H9 (cell line): ENCODE results near the gene C9. TPM values are rescaled to one million over a fixed set of nuclear protein-coding genes. Genes with fewer than 3 reads are reported as not detected.

Source experiments
- DNase-seq: peaks from one replicate; pipeline ENCODE4 v3.0.0-alpha.2; 2017
- H2AFZ ChIP-seq: one replicate; pipeline ENCODE4 v1.6.1; 2013; ENCODE audit warnings: mild to moderate bottlenecking, low read length, control low read depth, moderate library complexity
- H2AK5ac ChIP-seq: 2 replicates; pipeline ENCODE4 v1.6.1; 2013; ENCODE audit warnings: low read length, control low read depth, mixed read lengths; ENCODE audit not compliant: insufficient read length
- H2BK120ac ChIP-seq: one replicate; pipeline ENCODE4 v1.6.1; 2013; ENCODE audit warnings: low read depth, mild to moderate bottlenecking, low read length, control low read depth, inconsistent platforms; ENCODE audit not compliant: poor library complexity, severe bottlenecking
- H2BK12ac ChIP-seq: 2 replicates; pipeline ENCODE4 v1.6.1; 2013; ENCODE audit warnings: low read length, control low read depth, mixed read lengths, low read depth; ENCODE audit not compliant: insufficient read length
- H2BK15ac ChIP-seq: 2 replicates; pipeline ENCODE4 v1.6.1; 2013; ENCODE audit warnings: low read depth, low read length, control low read depth
- H2BK20ac ChIP-seq: one replicate; pipeline ENCODE4 v1.6.1; 2013; ENCODE audit warnings: low read depth, mild to moderate bottlenecking, low read length, control low read depth, inconsistent platforms; ENCODE audit not compliant: poor library complexity, severe bottlenecking
- H2BK5ac ChIP-seq: 2 replicates; pipeline ENCODE4 v1.6.1; 2013; ENCODE audit warnings: low read length, control low read depth, mixed read lengths; ENCODE audit not compliant: insufficient read length
- H3K14ac ChIP-seq: 2 replicates; pipeline ENCODE4 v1.6.1; 2013; ENCODE audit warnings: low read length, control low read depth; ENCODE audit not compliant: insufficient read depth
- H3K18ac ChIP-seq: 2 replicates; pipeline ENCODE4 v1.6.1; 2013; ENCODE audit warnings: low read depth, mild to moderate bottlenecking, mixed read lengths, low read length, control low read depth; ENCODE audit not compliant: insufficient read length
- H3K23ac ChIP-seq: 2 replicates; pipeline ENCODE4 v1.6.1; 2013; ENCODE audit warnings: low read length, control low read depth, mixed read lengths, low read depth; ENCODE audit not compliant: insufficient read length
- H3K23me2 ChIP-seq: 2 replicates; pipeline ENCODE4 v1.6.1; 2013; ENCODE audit warnings: low read depth, mild to moderate bottlenecking, mixed read lengths, low read length, control low read depth; ENCODE audit not compliant: insufficient read length, poor library complexity, severe bottlenecking
- H3K27ac ChIP-seq: 2 replicates; pipeline ENCODE4 v1.5.1; 2013; ENCODE audit warnings: low read length, control low read depth, mixed read lengths, low read depth; ENCODE audit not compliant: insufficient read length
- H3K27me3 ChIP-seq: 2 replicates; pipeline ENCODE4 v1.6.1; 2013; ENCODE audit warnings: low read length, control low read depth, inconsistent platforms; ENCODE audit not compliant: insufficient read depth
- H3K4ac ChIP-seq: 2 replicates; pipeline ENCODE4 v1.6.1; 2013; ENCODE audit warnings: low read depth, mild to moderate bottlenecking, control low read depth, inconsistent platforms, low read length, moderate library complexity
- H3K4me1 ChIP-seq: 2 replicates; pipeline ENCODE4 v1.6.1; 2013; ENCODE audit warnings: low read length, control low read depth, inconsistent platforms; ENCODE audit not compliant: insufficient read depth
- H3K4me2 ChIP-seq: 2 replicates; pipeline ENCODE4 v1.6.1; 2013; ENCODE audit warnings: low read length, control low read depth, mixed read lengths; ENCODE audit not compliant: insufficient read length, insufficient read depth
- H3K56ac ChIP-seq: 2 replicates; pipeline ENCODE4 v1.6.1; 2013; ENCODE audit warnings: low read depth, mild to moderate bottlenecking, mixed read lengths, low read length, control low read depth; ENCODE audit not compliant: insufficient read length
- H3K79me1 ChIP-seq: 2 replicates; pipeline ENCODE4 v1.6.1; 2013; ENCODE audit warnings: low read depth, mild to moderate bottlenecking, moderate library complexity, low read length, control low read depth, inconsistent platforms; ENCODE audit not compliant: insufficient read depth, poor library complexity, severe bottlenecking
- H3K79me2 ChIP-seq: 2 replicates; pipeline ENCODE4 v1.6.1; 2013; ENCODE audit warnings: low read length, control low read depth, inconsistent platforms; ENCODE audit not compliant: insufficient read depth
- H3K9ac ChIP-seq: 2 replicates; pipeline ENCODE4 v1.6.1; 2013; ENCODE audit warnings: low read length, control low read depth, mixed read lengths; ENCODE audit not compliant: insufficient read length; ENCODE audit errors: extremely low read depth
- H3K9me3 ChIP-seq: one replicate; pipeline ENCODE4 v1.6.1; 2013; ENCODE audit warnings: low read depth, low read length, inconsistent platforms; ENCODE audit not compliant: control insufficient read depth
- H3T11ph ChIP-seq: one replicate; pipeline ENCODE4 v1.6.1; 2013; ENCODE audit warnings: mild to moderate bottlenecking, low read length, control low read depth, inconsistent platforms
- H4K20me1 ChIP-seq: one replicate; pipeline ENCODE4 v1.6.1; 2013; ENCODE audit not compliant: control insufficient read depth, insufficient read length, insufficient read depth
- H4K5ac ChIP-seq: 2 replicates; pipeline ENCODE4 v1.6.1; 2013; ENCODE audit warnings: low read depth, mild to moderate bottlenecking, mixed read lengths, low read length, control low read depth; ENCODE audit not compliant: insufficient read length
- H4K8ac ChIP-seq: replicated peaks from 2 replicates; pipeline ENCODE4 v1.6.1; 2013; ENCODE audit warnings: low read length, control low read depth, mixed read lengths, low read depth; ENCODE audit not compliant: insufficient read length
- H4K91ac ChIP-seq: 2 replicates; pipeline ENCODE4 v1.6.1; 2013; ENCODE audit warnings: low read depth, mild to moderate bottlenecking, moderate library complexity, mixed read lengths, low read length, control low read depth; ENCODE audit not compliant: insufficient read length
- H3K27ac Mint-ChIP-seq, 3 experiments: 2 replicates in 2 of 3; 3 replicates in 1 of 3; pipeline ENCODE4 v1.8.0; 2020 to 2021; ENCODE audit warnings: mixed read lengths in 3 of 3, mild to moderate bottlenecking in 1 of 3, moderate library complexity in 1 of 3
- H3K27me3 Mint-ChIP-seq: 2 replicates; pipeline ENCODE4 v1.8.0; 2021; ENCODE audit warnings: low read depth, mild to moderate bottlenecking, moderate library complexity, mixed read lengths
- H3K36me3 Mint-ChIP-seq, 3 experiments: 2 replicates in 2 of 3; 3 replicates in 1 of 3; pipeline ENCODE4 v1.8.0; 2020 to 2021; ENCODE audit warnings: low read depth in 3 of 3, mixed read lengths in 3 of 3; ENCODE audit not compliant: insufficient read depth in 1 of 3
- H3K4me1 Mint-ChIP-seq, 2 experiments: 2 replicates each; pipeline ENCODE4 v1.8.0; 2020; ENCODE audit warnings: mixed read lengths in 2 of 2
- H3K4me3 Mint-ChIP-seq, 2 experiments: 2 replicates in 1 of 2; 3 replicates in 1 of 2; pipeline ENCODE4 v1.8.0; 2020 to 2021; ENCODE audit warnings: mild to moderate bottlenecking in 2 of 2, mixed read lengths in 2 of 2, moderate library complexity in 1 of 2
- H3K9me3 Mint-ChIP-seq, 2 experiments: 2 replicates in 1 of 2; 3 replicates in 1 of 2; pipeline ENCODE4 v1.8.0; 2020; ENCODE audit warnings: mild to moderate bottlenecking in 2 of 2, mixed read lengths in 2 of 2, moderate library complexity in 1 of 2
- CTCF ChIP-seq: fragments of 200-600 bp; sonication (generic); conservative IDR thresholded peaks from 3 replicates; pipeline ENCODE4 v1.8.0; 2021; ENCODE audit warnings: antibody characterized with exemption, mild to moderate bottlenecking
- WGBS: extraction: QIAGEN DNeasy Blood & Tissue Kit; methylation state at CpG from one replicate; pipeline ENCODE4 v1.1.7; 2013; ENCODE audit warnings: missing lambda C conversion rate, low lambda C conversion rate, mixed read lengths; ENCODE audit not compliant: insufficient read length; ENCODE audit errors: extremely low coverage; 5-methylcytosine and 5-hydroxymethylcytosine counted together
- total RNA-seq: library from RNA; stranded (reverse); gene quantifications from 2 replicates; pipeline ENCODE4 v1.2.1, GENCODE V29; 2021

The C9 gene
- total RNA-seq, 1 experiment from 2014 or later: not detected

GRCh38 chr5:39377613-39378012 is 13.3 kb upstream of the C9 start:
- H3K27me3 Mint-ChIP-seq: no peaks in the 10 kb centered on the region

More at GRCh38 chr5:39377613-39378012, 13.3 kb upstream of the C9 start:
- Histone ChIP-seq H2BK12ac (no peak overlapping the region), H3K79me2 (no peaks in the 10 kb centered on the region), H2BK120ac (no peak overlapping the region), H2AK5ac (no peak overlapping the region), H4K91ac (no peak overlapping the region), H2BK5ac (no peak overlapping the region), H2BK20ac (no peak overlapping the region), H3K14ac (no peak overlapping the region), H3K23me2 (no peaks in the 10 kb centered on the region), H3K18ac (no peak overlapping the region), H3T11ph (no peak overlapping the region), H4K5ac (no peak overlapping the region), H3K9me3 (no peaks in the 10 kb centered on the region), H3K4ac (no peak overlapping the region), H3K27ac (no peak overlapping the region), H3K4me2 (no peak overlapping the region), H2BK15ac (no peak overlapping the region), H3K79me1 (no peaks in the 10 kb centered on the region), H3K27me3 (no peaks in the 10 kb centered on the region), H3K56ac (no peak overlapping the region), H4K20me1 (no peaks in the 10 kb centered on the region), H3K9ac (no peak overlapping the region), H4K8ac (no peak overlapping the region), H3K4me1 (peaks cover 2% of the 10 kb centered on the region; the same call in 1 of the 2 replicates), H3K23ac (no peak overlapping the region), H2AFZ (no peak overlapping the region)
- no peak for TF ChIP-seq CTCF
- H3K9me3 Mint-ChIP-seq: no peaks in the 10 kb centered on the region; a peak in 1 of 5 replicates
- WGBS: no CpG with 5 or more reads among the region's 2 CpGs
- no peak for DNase-seq
- H3K36me3 Mint-ChIP-seq: no peaks in the 10 kb centered on the region
- H3K27ac Mint-ChIP-seq: no peak overlapping the region
- no peak overlapping the region for H3K4me3 Mint-ChIP-seq
- H3K4me1 Mint-ChIP-seq: peaks cover 4 to 9% of the 10 kb centered on the region in 2 experiments
